ENCODE measurements around the gene TRIM14. TPM values are rescaled to one million over a fixed set of nuclear protein-coding genes. Genes with fewer than 3 reads are reported as not detected.
"Not testable (repeated sequence)": the region's sequence is repeated elsewhere in the genome, so short reads cannot be mapped to it uniquely, and the experiment has no call there.

TRIM14 gene
- total RNA-seq, 2 donors from 2014 or later, result 1.8 to 2.0 TPM

DNA sequence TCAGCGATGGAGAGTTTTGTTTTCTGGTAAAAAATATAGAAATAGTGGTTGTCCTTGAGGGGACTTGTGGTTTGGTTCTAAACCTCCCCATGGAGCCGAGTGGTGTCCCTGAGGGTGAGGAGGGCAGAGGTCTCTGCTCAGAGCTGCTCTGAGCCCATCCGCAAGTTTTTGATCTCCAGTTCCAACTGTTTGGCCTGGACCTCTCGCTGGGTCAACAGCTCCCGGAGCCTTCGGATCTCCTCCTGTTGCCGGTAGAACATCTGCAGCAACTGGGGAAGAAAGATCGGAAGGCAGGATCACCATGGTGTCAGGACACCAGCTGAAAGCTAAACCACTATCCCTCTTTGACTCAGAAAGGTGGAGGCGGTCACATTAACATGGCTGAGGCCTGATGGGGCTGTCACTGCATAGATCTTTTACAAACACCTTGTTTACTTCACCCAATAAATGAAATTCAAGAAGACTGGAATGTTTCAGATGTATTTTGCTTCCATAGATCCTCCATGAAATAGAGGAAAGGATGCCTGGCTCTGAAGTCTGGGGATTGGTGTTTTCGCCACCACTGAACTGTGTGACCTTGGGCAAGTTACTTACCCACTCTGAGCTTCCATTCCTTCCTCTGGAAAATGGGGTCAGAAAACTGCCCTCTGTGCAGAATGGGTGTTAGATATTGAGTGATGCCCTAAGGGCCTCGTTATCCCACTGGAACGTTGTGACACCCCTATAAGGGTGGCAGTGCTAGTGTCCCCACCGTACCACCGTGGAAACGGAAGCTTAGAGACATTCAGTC is 5.8 kb upstream of the TRIM14 start:
- Histone ChIP-seq H3K4me3 (no peak overlapping the region), H3K4me1 (peaks cover 0 to 10% of the 10 kb centered on the region in 2 donors), H3K9me3 (no peaks in the 10 kb centered on the region), H3K36me3 (no peaks in the 10 kb centered on the region), H3K27ac (no peak overlapping the region), H3K27me3 (no peaks in the 10 kb centered on the region)
- DNase-seq (ENCODE audit: low spot score), result no peak
- TF ChIP-seq, protein P1, sequence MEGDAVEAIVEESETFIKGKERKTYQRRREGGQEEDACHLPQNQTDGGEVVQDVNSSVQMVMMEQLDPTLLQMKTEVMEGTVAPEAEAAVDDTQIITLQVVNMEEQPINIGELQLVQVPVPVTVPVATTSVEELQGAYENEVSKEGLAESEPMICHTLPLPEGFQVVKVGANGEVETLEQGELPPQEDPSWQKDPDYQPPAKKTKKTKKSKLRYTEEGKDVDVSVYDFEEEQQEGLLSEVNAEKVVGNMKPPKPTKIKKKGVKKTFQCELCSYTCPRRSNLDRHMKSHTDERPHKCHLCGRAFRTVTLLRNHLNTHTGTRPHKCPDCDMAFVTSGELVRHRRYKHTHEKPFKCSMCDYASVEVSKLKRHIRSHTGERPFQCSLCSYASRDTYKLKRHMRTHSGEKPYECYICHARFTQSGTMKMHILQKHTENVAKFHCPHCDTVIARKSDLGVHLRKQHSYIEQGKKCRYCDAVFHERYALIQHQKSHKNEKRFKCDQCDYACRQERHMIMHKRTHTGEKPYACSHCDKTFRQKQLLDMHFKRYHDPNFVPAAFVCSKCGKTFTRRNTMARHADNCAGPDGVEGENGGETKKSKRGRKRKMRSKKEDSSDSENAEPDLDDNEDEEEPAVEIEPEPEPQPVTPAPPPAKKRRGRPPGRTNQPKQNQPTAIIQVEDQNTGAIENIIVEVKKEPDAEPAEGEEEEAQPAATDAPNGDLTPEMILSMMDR (IDR thresholded peaks at IDR 0.05), result no peak

DNA sequence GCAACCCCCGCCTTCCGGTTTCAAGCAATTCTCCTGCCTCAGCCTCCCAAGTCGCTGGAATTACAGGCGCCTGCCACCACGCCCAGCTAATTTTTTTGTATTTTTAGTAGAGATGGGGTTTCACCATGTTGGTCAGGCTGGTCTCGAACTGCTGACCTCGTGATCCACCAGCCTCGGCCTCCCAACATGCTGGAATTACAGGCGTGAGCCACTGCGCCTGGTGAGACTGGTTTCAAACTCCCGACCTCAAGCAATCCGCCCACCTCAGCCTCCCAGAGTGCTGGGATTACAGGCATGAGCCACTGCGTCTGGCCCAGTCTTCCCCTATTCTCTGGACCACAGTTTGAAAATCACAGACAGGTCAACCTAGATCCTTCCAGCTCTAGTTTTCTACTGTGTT is 5.1 kb upstream of the TRIM14 start:
- DNase-seq (ENCODE audit: low spot score); H3K27ac ChIP-seq; H3K4me3 ChIP-seq; H3K27me3 ChIP-seq; H3K36me3 ChIP-seq; H3K9me3 ChIP-seq: not testable (repeated sequence)
- peaks cover 0 to 10% of the 10 kb centered on the region in 2 donors for H3K4me1 ChIP-seq

DNA sequence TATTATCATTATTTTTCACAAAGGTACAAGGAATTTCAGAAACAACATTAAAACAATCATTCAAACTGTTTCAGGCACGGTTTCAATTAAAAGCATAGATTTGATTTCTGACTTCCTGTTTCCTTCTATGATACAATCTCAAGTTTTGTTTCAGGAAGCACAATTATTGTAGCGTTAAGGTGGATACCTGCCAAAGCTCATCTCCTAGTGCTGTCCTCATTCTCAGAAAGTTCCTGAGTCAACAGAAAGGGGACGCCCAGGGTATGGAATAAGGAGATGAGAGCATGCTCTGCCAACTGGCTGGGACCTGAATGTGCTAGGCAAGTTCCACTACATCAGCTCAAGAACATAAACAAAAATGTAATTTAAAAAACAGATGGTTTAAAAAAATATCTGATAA is 2.0 kb upstream of the TRIM14 start:
- H3K36me3 ChIP-seq, result no peaks in the 10 kb centered on the region
- H3K4me3 ChIP-seq, result no peak overlapping the region
- H3K4me1 ChIP-seq, result peaks cover 0 to 10% of the 10 kb centered on the region in 2 donors
- TF ChIP-seq, protein P1 (IDR thresholded peaks at IDR 0.05), result peak in 1 of 2 donors; percentile 24
- DNase-seq (ENCODE audit: low spot score), result no peak
- peak overlapping the region in 1 of 2 donors; percentile 23 for H3K27ac ChIP-seq
- H3K9me3 ChIP-seq, result no peaks in the 10 kb centered on the region
- H3K27me3 ChIP-seq, result no peaks in the 10 kb centered on the region

DNA sequence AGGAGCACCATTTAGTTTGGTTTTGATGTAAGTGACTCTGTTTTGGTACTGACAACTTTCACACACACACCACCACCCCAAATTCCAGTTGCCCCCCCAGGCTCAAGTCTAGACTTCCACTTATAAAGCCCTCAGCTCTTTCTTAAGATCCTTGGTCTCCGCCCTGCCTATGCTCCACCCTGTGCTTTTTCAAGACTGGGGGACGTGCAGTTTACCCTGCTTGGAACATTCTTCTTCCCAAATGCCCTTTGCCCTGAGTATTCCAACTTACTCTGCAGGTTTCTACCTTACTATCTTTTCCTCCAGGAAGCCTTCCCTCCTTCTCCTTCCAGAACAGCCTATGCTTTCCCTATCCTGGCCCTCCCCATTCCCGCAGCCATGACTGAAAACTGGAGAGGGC is 1.5 kb upstream of the TRIM14 start:
- Histone ChIP-seq H3K36me3 (no peaks in the 10 kb centered on the region), H3K9me3 (no peaks in the 10 kb centered on the region), H3K27ac (peak overlapping the region; percentile 23 to 46), H3K4me1 (peaks cover 0 to 10% of the 10 kb centered on the region in 2 donors), H3K27me3 (no peaks in the 10 kb centered on the region), H3K4me3 (no peak overlapping the region)
- TF ChIP-seq, protein P1 (IDR thresholded peaks at IDR 0.05), result no peak
- no peak for DNase-seq (ENCODE audit: low spot score)

DNA sequence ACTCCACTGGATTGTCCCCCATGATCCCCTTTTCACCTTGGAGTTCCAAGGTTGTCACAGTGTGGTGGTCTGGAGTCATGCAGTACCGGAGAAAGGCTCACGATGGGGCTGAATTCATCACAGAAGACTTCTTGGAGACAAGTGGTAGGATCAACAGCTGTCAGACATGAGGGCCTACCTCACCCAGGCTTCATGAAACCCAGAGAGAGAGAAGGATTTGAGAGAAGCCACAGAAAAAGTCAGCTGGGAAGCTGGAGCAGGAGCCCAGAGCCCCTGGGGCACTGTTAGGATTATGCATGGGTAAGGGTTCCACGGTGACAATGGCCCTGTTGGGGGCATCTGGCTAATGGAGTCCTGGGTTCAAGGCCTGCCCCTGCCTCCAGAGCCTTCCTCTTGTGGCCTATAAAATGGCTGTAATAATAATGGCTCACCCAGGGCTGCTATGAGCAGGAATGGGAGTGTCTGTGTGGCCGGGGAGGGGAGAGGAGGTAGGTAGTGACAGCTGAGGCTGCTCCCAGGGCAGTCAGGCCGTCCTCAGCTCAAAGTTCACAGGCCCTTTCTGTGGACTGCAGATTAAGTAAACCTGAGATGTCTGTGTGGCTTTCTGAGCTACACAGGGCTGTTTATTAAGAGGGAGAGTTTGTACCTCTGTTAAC is 910 bp downstream of the TRIM14 start:
- H3K27me3 ChIP-seq, result no peaks in the 10 kb centered on the region
- TF ChIP-seq, protein P1 (IDR thresholded peaks at IDR 0.05), result no peak
- H3K4me3 ChIP-seq, result peak overlapping the region; percentile 45 to 59
- peak overlapping the region in 1 of 2 donors; percentile 31 for H3K27ac ChIP-seq
- H3K9me3 ChIP-seq, result no peaks in the 10 kb centered on the region
- no peak for DNase-seq (ENCODE audit: low spot score)
- peaks cover 0 to 10% of the 10 kb centered on the region in 2 donors for H3K4me1 ChIP-seq
- no peaks in the 10 kb centered on the region for H3K36me3 ChIP-seq

DNA sequence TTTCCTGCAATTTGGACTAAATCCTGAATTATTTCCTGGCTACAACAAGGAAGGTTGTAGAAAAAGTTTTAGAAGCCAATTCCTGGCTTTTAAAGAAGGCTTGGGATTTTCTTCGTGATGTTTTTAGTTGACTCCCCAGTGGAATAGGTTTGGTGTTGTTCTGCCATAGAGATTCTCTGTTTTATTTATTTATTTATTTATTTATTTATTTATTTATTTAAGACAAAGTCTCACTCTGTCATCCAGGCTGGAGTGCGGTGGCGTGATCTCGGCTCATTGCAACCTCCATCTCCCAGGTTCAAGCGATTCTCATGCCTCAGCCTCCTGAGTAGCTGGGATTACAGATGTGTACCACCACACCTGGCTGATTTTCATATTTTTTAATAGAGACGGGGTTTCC is 1.9 kb downstream of the TRIM14 start:
- not testable (repeated sequence) for H3K27ac ChIP-seq; H3K36me3 ChIP-seq; H3K9me3 ChIP-seq; H3K4me3 ChIP-seq; H3K4me1 ChIP-seq; DNase-seq (ENCODE audit: low spot score); H3K27me3 ChIP-seq

All from right atrium auricular region (tissue), 2 donors.